Measurements from ENCODE around the gene COL8A1.

- no peak for TF ChIP-seq KLF16 (IDR thresholded peaks at IDR 0.05)
- TF ChIP-seq GABPA (tag; conservative IDR thresholded peaks at IDR 0.05; ENCODE audit: low read depth), result no peak
- TF ChIP-seq ZBTB1 (CRISPR knock-in tag; IDR thresholded peaks at IDR 0.05; ENCODE audit: borderline replicate concordance, low read depth), result no peak
- no peak for TF ChIP-seq ZNF124 (CRISPR knock-in tag; IDR thresholded peaks at IDR 0.05)
- TF ChIP-seq DMBX1 (CRISPR knock-in tag; IDR thresholded peaks at IDR 0.05; ENCODE audit: borderline replicate concordance), result no peak
- no peak for TF ChIP-seq GABPB1 (CRISPR knock-in tag; IDR thresholded peaks at IDR 0.05)
- TF ChIP-seq PYGO2 (tag; IDR thresholded peaks at IDR 0.05), result no peak
- TF ChIP-seq ZHX1 (conservative IDR thresholded peaks at IDR 0.05; ENCODE audit: low read length), result no peak
- TF ChIP-seq SFPQ (IDR thresholded peaks at IDR 0.05; ENCODE audit: low read depth, low read length), result no peak
- TF ChIP-seq MTA3 (IDR thresholded peaks at IDR 0.05; ENCODE audit: borderline replicate concordance), result no peak
- no peak for TF ChIP-seq CTCF (IDR thresholded peaks at IDR 0.05 in 2 of 3, conservative IDR thresholded peaks at IDR 0.05 in 1 of 3; ENCODE audit: insufficient read depth in 2 of 3, low read depth in 1 of 3, low read length in 3 of 3)
These were observed 854 bp upstream of the COL8A1 start for GRCh38 chr3:99637368-99638111.
